Esophagus (tissue), 2 donors: ENCODE results near the gene PCGF1. TPM values are rescaled to one million over a fixed set of nuclear protein-coding genes. Genes with fewer than 3 reads are reported as not detected.

Source experiments
- H3K27ac ChIP-seq, 2 donors: one replicate each; pipeline ENCODE4 v1.5.1; 2013; ENCODE audit warnings: low read depth in 2 of 2, mild to moderate bottlenecking in 2 of 2, inconsistent platforms in 1 of 2, low read length in 1 of 2, moderate library complexity in 1 of 2
- H3K27me3 ChIP-seq, 2 donors: one replicate each; pipeline ENCODE4 v1.6.1; 2013; ENCODE audit warnings: low read length in 2 of 2, control low read depth in 1 of 2, mild to moderate bottlenecking in 1 of 2; ENCODE audit not compliant: insufficient read depth in 2 of 2, control insufficient read depth in 1 of 2
- H3K36me3 ChIP-seq, 2 donors: one replicate each; pipeline ENCODE4 v1.6.1; 2013; ENCODE audit warnings: low read length in 1 of 2; ENCODE audit not compliant: control insufficient read depth in 2 of 2, insufficient read depth in 2 of 2
- H3K4me1 ChIP-seq, 2 donors: one replicate each; pipeline ENCODE4 v1.6.1; 2013; ENCODE audit warnings: low read length in 1 of 2; ENCODE audit not compliant: control insufficient read depth in 2 of 2, insufficient read depth in 2 of 2
- H3K4me3 ChIP-seq, 2 donors: one replicate each; pipeline ENCODE4 v1.5.1; 2013; ENCODE audit warnings: low read length in 2 of 2, mild to moderate bottlenecking in 2 of 2, low read depth in 1 of 2, moderate library complexity in 1 of 2
- H3K9me3 ChIP-seq, 2 donors: one replicate each; pipeline ENCODE4 v1.6.1; 2013; ENCODE audit warnings: mild to moderate bottlenecking in 2 of 2, low read depth in 1 of 2, low read length in 1 of 2, moderate library complexity in 1 of 2; ENCODE audit not compliant: control insufficient read depth in 2 of 2, insufficient read depth in 1 of 2
- WGBS, 2 donors: extraction: QIAGEN DNeasy Blood & Tissue Kit; methylation state at CpG; one replicate each; pipeline ENCODE4 v1.1.7; 2013; 5-methylcytosine and 5-hydroxymethylcytosine counted together
- polyA plus RNA-seq, 2 donors: library from polyadenylated mRNA; stranded (reverse); fragments of 200-250 nt; gene quantifications; one replicate each; pipeline ENCODE4 v1.2.3, GENCODE V29; 2013
- donor health status: healthy with polysubstance abuse.
- donor health status: Bipolar disorder and iron deficiency.

PCGF1 gene
- polyA plus RNA-seq, 2 donors: 16.1 to 18.2 TPM

- H3K36me3 ChIP-seq: no peaks in the 10 kb centered on the region
- no peaks in the 10 kb centered on the region for H3K27me3 ChIP-seq
- peaks cover 0 to 5% of the 10 kb centered on the region in 2 donors for H3K4me1 ChIP-seq
- no peak overlapping the region for H3K27ac ChIP-seq
- WGBS, 2 donors: 74% methylated on average over 7 of the region's 7 CpGs
- H3K9me3 ChIP-seq: no peaks in the 10 kb centered on the region
- H3K4me3 ChIP-seq: no peak overlapping the region
Measured at GRCh38 chr2:74538881-74539339, 31.4 kb upstream of the PCGF1 start.

DNA sequence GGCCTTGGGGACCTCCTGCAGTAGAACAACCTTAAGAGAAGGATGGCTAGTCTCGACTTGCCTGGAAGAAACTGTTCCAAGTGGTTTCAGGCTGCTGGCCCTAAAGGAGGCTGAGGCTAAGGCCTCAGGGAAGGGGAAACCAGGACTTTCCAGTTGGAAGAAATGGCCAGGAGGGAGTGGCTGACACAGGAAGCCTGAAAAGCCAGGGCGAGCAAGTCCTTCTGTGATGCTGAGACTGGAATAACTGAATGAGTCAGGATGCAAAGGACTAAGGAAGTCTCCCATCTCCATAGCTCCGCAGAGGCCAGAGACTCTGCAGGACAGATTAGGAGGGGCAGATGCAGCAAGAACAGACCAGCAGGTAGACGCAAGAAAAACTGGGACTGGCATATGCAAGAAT lies 29.6 kb upstream of the PCGF1 start:
- peaks cover 0 to 5% of the 10 kb centered on the region in 2 donors for H3K4me1 ChIP-seq
- H3K36me3 ChIP-seq: peaks cover 0 to 11% of the 10 kb centered on the region in 2 donors
- H3K27ac ChIP-seq: no peak overlapping the region
- H3K4me3 ChIP-seq: no peak overlapping the region
- H3K27me3 ChIP-seq: no peaks in the 10 kb centered on the region
- WGBS, 2 donors: 51 to 57% methylated on average over 4 of the region's 4 CpGs
- H3K9me3 ChIP-seq: no peaks in the 10 kb centered on the region

DNA sequence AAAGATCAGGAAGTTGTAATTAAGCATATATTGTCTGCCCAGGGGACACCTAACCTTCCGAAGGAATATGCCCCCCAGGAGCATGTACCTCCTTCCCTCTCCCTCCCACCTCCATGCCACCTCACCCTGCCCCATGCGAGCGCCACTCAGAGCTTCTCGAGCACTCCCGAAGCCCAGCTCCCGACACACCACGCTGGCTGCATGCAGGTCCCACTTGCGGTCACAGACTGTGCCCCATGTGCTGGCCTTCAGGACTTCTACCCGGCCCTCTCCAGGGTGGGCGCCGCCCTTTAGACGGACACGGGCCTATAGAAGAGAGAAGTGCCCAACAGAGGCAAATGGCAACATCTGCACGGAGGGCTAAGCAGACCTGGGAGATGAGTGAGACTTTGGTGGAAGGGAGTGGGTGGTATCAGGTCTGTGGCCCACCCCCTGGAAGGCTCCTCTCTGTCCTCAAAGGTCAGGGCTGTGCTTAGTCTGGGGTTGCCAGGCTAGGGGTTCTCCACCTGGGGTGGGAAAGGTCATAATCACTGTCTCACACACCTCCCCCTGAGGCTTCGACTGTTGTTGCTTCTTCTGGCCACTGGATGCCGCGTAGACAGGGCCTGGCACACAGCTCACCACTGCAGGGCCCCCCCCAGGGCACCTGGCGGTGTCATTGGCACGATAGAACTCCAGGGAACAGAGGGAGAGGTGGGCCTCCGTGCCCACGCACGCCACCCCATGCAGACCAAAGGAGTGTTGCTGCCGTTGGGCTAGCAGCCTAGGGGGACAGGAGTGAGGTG lies 28.9 kb upstream of the PCGF1 start:
- Histone ChIP-seq H3K4me3 (no peak overlapping the region), H3K9me3 (no peaks in the 10 kb centered on the region), H3K27ac (no peak overlapping the region), H3K27me3 (no peaks in the 10 kb centered on the region), H3K36me3 (peaks cover 0 to 11% of the 10 kb centered on the region in 2 donors), H3K4me1 (peaks cover 0 to 5% of the 10 kb centered on the region in 2 donors)
- 79 to 81% methylated on average over 23 of the region's 23 CpGs for WGBS, 2 donors

GRCh38 chr2:74535440-74535965 lies 28.0 kb upstream of the PCGF1 start:
- WGBS, 2 donors: 89% methylated on average over 10 of the region's 10 CpGs
- H3K27ac ChIP-seq: no peak overlapping the region

DNA sequence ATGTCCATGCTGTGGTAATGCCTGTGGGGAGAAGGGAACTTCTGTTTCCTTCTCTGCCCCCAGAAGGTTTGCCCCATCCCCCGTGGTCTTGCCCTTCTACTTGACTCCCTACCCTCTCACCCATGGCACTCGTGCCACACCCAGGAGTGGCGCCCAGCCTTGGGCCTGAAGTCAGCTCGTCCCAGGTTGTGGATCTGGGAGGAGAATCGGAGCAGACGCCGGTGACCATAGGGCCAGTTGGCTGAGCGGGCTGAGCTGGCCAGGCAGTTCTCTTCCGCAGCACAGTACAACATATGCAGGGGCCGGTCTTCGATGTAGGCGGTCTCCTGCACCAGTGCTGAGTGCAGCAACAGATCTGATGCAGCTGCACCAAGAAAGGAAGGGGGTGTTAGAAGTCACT lies 26.9 kb upstream of the PCGF1 start:
- Histone ChIP-seq H3K4me1 (peaks cover 0 to 10% of the 10 kb centered on the region in 2 donors), H3K27me3 (no peaks in the 10 kb centered on the region), H3K27ac (no peak overlapping the region), H3K36me3 (peaks cover 0 to 11% of the 10 kb centered on the region in 2 donors), H3K9me3 (no peaks in the 10 kb centered on the region), H3K4me3 (no peak overlapping the region)
- WGBS, 2 donors: 82 to 84% methylated on average over 12 of the region's 12 CpGs

More at GRCh38 chr2:74535440-74535965, 28.0 kb upstream of the PCGF1 start:
- Histone ChIP-seq H3K4me3 (no peak overlapping the region), H3K9me3 (no peaks in the 10 kb centered on the region), H3K27me3 (no peaks in the 10 kb centered on the region), H3K4me1 (peaks cover 0 to 10% of the 10 kb centered on the region in 2 donors), H3K36me3 (peaks cover 0 to 11% of the 10 kb centered on the region in 2 donors)

DNA sequence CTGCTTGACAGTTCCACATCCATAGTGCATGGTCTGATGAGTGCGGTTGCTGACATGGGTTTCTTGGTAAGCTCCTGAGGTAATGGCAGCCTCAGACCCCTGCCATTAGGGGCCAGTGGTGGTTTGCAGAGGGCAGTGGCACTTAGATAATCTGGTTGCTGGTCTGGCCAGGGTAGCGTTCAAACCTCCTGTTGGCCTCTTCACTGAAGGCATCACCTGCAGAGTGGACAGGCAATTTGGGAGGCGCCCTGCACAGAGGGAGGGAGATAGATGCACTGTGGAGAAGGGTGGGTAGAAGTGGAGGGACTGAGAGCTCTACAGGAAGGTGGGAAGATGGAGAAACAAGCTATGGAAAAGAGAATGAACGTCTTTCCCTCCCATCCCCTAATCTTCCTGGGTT lies 26.0 kb upstream of the PCGF1 start:
- H3K27ac ChIP-seq: no peak overlapping the region
- no peaks in the 10 kb centered on the region for H3K27me3 ChIP-seq
- no peaks in the 10 kb centered on the region for H3K9me3 ChIP-seq
- H3K4me3 ChIP-seq: no peak overlapping the region
- peaks cover 0 to 11% of the 10 kb centered on the region in 2 donors for H3K36me3 ChIP-seq
- WGBS, 2 donors: 81 to 86% methylated on average over 4 of the region's 4 CpGs
- H3K4me1 ChIP-seq: peaks cover 4 to 13% of the 10 kb centered on the region in 2 donors

DNA sequence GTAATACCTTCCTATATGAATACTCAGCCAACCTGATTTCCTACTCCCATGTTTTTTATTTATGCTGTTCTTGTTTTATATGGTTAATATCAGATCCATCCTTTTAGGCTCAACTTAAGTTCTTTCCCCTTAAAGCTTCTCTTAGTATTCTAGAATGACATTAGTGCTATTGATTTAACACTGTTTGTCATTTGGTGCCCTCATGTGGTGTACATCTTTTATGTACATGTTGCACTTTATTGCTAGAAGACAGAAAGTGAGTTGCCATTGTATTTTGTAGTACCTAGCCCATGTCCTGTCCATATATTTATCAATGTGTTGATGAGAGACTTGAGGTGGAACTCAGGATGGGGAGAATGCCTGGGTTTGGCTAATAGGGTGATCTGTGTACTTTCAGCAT lies 24.7 kb upstream of the PCGF1 start:
- peaks cover 4 to 17% of the 10 kb centered on the region in 2 donors for H3K4me1 ChIP-seq
- no peak overlapping the region for H3K4me3 ChIP-seq
- no peak overlapping the region for H3K27ac ChIP-seq
- H3K9me3 ChIP-seq: no peaks in the 10 kb centered on the region
- H3K27me3 ChIP-seq: no peaks in the 10 kb centered on the region
- H3K36me3 ChIP-seq: peaks cover 0 to 14% of the 10 kb centered on the region in 2 donors

DNA sequence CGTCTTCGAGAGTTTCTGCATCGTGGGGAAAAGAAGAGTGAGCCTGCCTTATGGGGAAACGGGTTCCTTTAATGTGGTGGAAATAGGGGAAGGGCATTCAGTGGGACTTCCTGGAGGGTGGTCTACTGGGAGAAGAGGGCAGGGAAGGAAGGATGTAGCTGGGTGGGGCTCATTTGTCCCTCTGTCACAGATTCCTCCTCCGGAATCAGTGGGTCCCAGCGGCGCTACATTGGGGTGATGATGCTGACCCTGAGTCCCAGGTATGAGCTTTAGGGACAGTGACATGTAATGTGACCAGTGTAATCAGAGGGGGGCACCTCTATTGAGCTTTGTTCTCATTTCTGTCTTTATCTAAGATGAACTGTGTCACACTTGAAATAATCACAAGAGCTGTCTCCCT lies 24.2 kb upstream of the PCGF1 start:
- WGBS, 2 donors: 85 to 90% methylated on average over 7 of the region's 7 CpGs

GRCh38 chr2:74530239-74531187 lies 23.0 kb upstream of the PCGF1 start:
- Histone ChIP-seq H3K27me3 (no peaks in the 10 kb centered on the region), H3K9me3 (no peaks in the 10 kb centered on the region), H3K36me3 (peaks cover 7 to 22% of the 10 kb centered on the region in 2 donors), H3K4me3 (peak overlapping the region; percentile 61 to 97), H3K4me1 (peaks cover 4 to 12% of the 10 kb centered on the region in 2 donors), H3K27ac (peak overlapping the region; percentile 65 to 92)
- 1 to 2% methylated on average over 52 to 54 of the region's 54 CpGs for WGBS, 2 donors

More for the DNA sequence above, 24.2 kb upstream of the PCGF1 start:
- no peak overlapping the region for H3K27ac ChIP-seq
- peaks cover 0 to 19% of the 10 kb centered on the region in 2 donors for H3K36me3 ChIP-seq
- H3K4me3 ChIP-seq: no peak overlapping the region
- H3K9me3 ChIP-seq: no peaks in the 10 kb centered on the region
- H3K27me3 ChIP-seq: no peaks in the 10 kb centered on the region
- peaks cover 4 to 13% of the 10 kb centered on the region in 2 donors for H3K4me1 ChIP-seq
